ENCODE measurements around the gene SLC9A5. TPM values are rescaled to one million over a fixed set of nuclear protein-coding genes. Genes with fewer than 3 reads are reported as not detected.

The SLC9A5 gene
- total and polyA plus RNA-seq, 9 of the 15 experiments (the other 6 are each of a cell fraction or from before 2014, with no cell fraction given) = 0.06 to 3.1 (median 1.2) TPM

DNA sequence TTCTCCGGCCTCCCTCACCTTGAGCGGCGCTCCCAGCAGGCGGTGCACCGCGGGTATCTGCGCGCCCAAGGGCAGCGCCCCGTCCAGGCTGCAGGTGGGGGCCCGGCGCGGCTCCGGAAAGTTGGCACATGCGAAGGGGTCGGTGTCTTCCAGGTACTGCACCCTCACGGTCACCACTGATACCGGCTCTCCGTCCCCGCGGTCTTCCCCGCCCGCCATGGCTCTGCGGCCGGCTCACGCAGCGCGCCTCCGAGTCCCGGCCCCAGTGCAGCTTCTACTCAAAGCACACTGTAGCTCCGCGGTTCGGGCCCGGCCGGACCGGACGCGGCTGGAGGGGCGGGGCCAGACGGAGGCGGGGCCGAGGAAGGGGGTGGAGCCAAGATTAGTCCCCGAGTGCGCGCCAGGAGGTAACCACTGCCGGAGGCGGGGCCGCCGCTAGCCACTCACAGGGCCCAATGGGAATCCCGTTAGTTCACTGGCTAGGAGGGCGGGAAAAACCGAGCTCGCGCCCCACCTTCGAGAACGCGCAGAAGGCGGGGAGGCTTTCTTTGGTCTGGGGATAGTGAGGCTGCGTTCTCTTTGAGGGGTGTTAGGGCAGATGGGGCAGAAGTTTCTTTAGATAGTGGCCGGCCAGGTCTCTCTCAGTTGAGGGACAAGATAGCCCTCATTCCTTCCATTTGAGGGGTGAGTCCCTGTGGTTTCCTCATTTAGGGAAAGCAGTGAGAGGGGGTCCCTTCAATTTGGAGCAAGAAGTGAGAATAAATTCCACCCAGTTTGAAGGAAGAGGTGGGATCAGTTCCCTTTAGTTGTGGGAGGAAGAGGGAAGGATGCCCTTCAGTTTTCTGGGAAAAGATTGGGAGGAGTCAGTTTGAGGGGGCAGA is 1.3 kb upstream of the SLC9A5 start, which contains the start of gene FHOD1:
Gene FHOD1, minus strand, starts transcription at position 290 of the 881 bp plus-strand sequence. Its CDS starts 71 bp downstream, at position 219.
- ATAC-seq = peak; percentile 84
- Histone ChIP-seq H2AFZ (ENCODE audit: low read depth, low read length) (peak within 1 kb of the TSS; percentile 86), H3K27me3 (ENCODE audit: control insufficient read depth in 2 of 2, insufficient read depth in 2 of 2, low read length in 2 of 2) (no peaks in the 10 kb centered on the region), H3K9me3 (replicated peaks; ENCODE audit: control insufficient read depth, insufficient read depth, low read depth, low read length) (no peaks in the 10 kb centered on the region), H3K27ac (ENCODE audit: extremely low read depth, low read depth, low read length) (peak within 1 kb of the TSS; percentile 68), H3K4me2 (ENCODE audit: insufficient read depth, low read length) (peak within 1 kb of the TSS; percentile 91), H3K9ac (ENCODE audit: insufficient read depth in 1 of 2, low read depth in 2 of 2, low read length in 2 of 2) (peak within 1 kb of the TSS; percentile 79 to 96), H3K9me1 (ENCODE audit: control insufficient read depth, insufficient read depth, low read length) (no peaks in the 10 kb centered on the region), H3K4me1 (replicated peaks in 1 of 2; ENCODE audit: control insufficient read depth in 2 of 2, insufficient read depth in 2 of 2, low read length in 2 of 2) (peaks cover 48 to 67% of the 10 kb centered on the region in 2 experiments), H3K36me3 (ENCODE audit: control insufficient read depth, insufficient read depth, low read length) (peaks cover 16% of the 10 kb centered on the region; the same call in 1 of the 3 replicates), H3K79me2 (ENCODE audit: control insufficient read depth, insufficient read depth, low read length) (peaks cover 47% of the 10 kb centered on the region), H3K4me3 (peak within 1 kb of the TSS; percentile 88), H4K20me1 (replicated peaks; ENCODE audit: control insufficient read depth, insufficient read depth, low read length) (no peaks in the 10 kb centered on the region)
- POLR2A ChIA-PET = interaction anchor here (0.6 to 1.0 kb wide), 6 partner anchors 9 to 358 kb away, joined by 3 to 5 read pairs (median 4); partner anchors contain the start of gene ATP6V0D1
- WGBS (ENCODE audit: insufficient coverage, low coverage, missing lambda C conversion rate) = 0% methylated on average over 41 of the region's 60 CpGs
- peak; percentile 98 for FAIRE-seq
- in situ Hi-C loops (cut with MboI) = no loop called here
- DNase-seq (ENCODE audit: extremely low read depth in 1 of 4, low spot score in 3 of 4) = peak; percentile 94 to 98 (median 96)
- intact Hi-C loops (cut with micrococcal nuclease) = loop anchor here (2.0 to 10.0 kb wide), 4 partner anchors 55 to 295 kb away; partner anchors contain the start of genes CBFB and E2F4
- CTCF ChIA-PET (ENCODE audit: low intra/inter-chr PET ratio) = interaction anchor here (1.2 kb wide), 1 partner anchor 62 kb away, joined by 4 read pairs; no protein-coding TSS in a partner anchor
- no TSS peak for BruUV-seq (replicated peaks)
- TF ChIP-seq PTBP1 (IDR thresholded peaks at IDR 0.05; ENCODE audit: low read depth, low read length) (0 out of 2 replicates have a peak, but pooled peaks have one; percentile 8), U2AF1 (optimal IDR thresholded peaks at IDR 0.05; ENCODE audit: low read depth, low read length) (peak; percentile 69), RBM15 (IDR thresholded peaks at IDR 0.05; ENCODE audit: insufficient read depth, low read length) (no peak), ELF2 (CRISPR knock-in tag; IDR thresholded peaks at IDR 0.05) (no peak), SIRT6 (IDR thresholded peaks at IDR 0.05; ENCODE audit: low read depth, low read length) (no peak), SP1 (CRISPR knock-in tag; IDR thresholded peaks at IDR 0.05) (peak; percentile 84), MECOM (CRISPR knock-in tag; IDR thresholded peaks at IDR 0.05) (no peak), PTRF (tag; IDR thresholded peaks at IDR 0.05) (no peak), ZZZ3 (IDR thresholded peaks at IDR 0.05) (no peak)
- TF ChIP-seq, protein P1, sequence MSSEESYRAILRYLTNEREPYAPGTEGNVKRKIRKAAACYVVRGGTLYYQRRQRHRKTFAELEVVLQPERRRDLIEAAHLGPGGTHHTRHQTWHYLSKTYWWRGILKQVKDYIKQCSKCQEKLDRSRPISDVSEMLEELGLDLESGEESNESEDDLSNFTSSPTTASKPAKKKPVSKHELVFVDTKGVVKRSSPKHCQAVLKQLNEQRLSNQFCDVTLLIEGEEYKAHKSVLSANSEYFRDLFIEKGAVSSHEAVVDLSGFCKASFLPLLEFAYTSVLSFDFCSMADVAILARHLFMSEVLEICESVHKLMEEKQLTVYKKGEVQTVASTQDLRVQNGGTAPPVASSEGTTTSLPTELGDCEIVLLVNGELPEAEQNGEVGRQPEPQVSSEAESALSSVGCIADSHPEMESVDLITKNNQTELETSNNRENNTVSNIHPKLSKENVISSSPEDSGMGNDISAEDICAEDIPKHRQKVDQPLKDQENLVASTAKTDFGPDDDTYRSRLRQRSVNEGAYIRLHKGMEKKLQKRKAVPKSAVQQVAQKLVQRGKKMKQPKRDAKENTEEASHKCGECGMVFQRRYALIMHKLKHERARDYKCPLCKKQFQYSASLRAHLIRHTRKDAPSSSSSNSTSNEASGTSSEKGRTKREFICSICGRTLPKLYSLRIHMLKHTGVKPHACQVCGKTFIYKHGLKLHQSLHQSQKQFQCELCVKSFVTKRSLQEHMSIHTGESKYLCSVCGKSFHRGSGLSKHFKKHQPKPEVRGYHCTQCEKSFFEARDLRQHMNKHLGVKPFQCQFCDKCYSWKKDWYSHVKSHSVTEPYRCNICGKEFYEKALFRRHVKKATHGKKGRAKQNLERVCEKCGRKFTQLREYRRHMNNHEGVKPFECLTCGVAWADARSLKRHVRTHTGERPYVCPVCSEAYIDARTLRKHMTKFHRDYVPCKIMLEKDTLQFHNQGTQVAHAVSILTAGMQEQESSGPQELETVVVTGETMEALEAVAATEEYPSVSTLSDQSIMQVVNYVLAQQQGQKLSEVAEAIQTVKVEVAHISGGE (CRISPR knock-in tag; IDR thresholded peaks at IDR 0.05) = no peak
- TF ChIP-seq, protein P2, sequence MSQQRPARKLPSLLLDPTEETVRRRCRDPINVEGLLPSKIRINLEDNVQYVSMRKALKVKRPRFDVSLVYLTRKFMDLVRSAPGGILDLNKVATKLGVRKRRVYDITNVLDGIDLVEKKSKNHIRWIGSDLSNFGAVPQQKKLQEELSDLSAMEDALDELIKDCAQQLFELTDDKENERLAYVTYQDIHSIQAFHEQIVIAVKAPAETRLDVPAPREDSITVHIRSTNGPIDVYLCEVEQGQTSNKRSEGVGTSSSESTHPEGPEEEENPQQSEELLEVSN (IDR thresholded peaks at IDR 0.05; ENCODE audit: borderline replicate concordance in 1 of 2, extremely low read depth in 1 of 2, insufficient read depth in 1 of 2, insufficient read length in 1 of 2, low read depth in 1 of 2, low read length in 1 of 2, poor library complexity in 1 of 2, severe bottlenecking in 1 of 2) = peak; percentile 97 to 99
- TF ChIP-seq, protein P3, sequence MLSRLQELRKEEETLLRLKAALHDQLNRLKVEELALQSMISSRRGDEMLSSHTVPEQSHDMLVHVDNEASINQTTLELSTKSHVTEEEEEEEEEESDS (CRISPR knock-in tag; IDR thresholded peaks at IDR 0.05) = no peak

Measured in K562 (cell line).